ENCODE measurements around the gene ITPRID1.
"Not testable (repeated sequence)": the region's sequence is repeated elsewhere in the genome, so short reads cannot be mapped to it uniquely, and the experiment has no call there.

The ITPRID1 gene

DNA sequence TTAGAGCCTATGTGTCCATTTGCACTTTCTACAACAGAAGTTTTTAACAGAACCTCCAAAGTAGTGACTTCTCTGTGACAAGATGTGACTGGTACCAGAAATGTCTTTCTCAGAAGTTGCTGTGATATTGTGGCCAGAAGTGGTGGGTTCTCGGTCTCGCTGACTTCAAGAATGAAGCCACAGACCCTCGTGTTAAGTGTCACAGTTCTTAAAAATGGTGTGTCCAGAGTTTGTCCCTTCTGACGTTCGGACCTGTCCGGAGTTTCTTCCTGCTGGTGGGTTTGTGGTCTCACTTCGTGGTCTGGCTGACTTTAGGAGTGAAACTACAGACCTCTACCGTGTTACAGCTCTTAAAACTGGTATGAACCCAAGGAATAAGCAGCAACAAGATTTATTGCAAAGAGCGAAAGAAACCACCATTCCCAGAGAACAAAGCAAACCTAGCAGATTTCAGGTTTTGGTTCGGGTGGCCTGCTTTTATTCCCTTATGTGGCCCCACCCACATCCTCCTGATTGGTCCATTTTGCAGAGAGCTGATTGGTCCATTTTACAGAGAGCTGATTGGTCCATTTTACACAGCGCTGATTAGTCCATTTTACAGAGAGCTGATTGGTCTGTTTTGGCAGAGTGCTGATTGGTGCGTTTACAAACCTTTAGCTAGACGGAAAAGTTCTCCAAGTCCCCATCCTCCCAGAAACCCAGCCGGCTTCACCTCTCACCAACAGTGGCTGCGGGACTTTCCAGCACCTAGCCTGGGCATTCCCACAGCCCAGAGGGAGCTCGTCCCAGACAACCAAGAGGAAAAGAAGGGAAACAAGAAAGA is 3.0 kb downstream of the ITPRID1 start:
- DNase-seq (ENCODE audit: low read depth in 1 of 2, low spot score in 1 of 2): no peak

DNA sequence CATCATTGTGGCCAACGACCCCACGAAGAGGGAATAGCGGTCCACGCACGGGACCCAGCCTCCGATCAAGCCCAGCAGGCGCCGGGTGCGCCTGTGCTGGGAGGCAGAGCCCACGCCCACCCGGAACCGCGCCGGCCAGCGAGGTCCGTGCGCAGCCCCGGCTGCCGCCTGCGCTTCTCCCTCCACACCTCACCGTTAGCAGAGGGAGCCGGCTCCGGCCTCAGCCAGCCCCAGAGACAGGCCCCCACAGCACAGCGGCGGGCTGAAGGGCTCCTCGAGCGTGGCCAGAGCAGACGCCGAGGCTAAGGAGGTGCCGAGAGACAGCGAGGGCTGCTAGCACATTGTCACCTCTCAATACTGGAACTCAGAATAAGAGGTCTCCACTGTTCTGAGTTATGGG is 3.6 kb downstream of the ITPRID1 start:
- no peak for DNase-seq (ENCODE audit: low read depth in 1 of 2, low spot score in 1 of 2)

DNA sequence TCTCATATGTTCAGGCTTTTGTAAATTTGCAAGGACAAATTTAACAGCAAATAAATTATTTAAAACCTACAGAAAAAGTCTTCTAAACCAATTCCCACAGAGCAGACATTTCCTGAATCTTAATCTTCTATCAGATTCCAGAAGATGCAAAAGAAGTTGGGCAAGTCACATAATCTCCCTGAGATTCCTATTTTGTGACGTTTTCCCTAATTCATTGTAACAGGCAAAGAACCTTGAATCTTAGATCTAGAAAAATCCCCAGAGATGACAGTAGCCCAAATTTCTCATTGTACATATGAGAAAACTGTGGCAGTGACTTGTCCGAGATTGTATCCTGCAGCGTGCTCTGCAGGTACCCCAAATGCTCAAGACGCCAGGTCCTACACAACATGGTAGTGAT is 4.9 kb downstream of the ITPRID1 start:
- DNase-seq (ENCODE audit: low read depth in 1 of 2, low spot score in 1 of 2): no peak

- DNase-seq (ENCODE audit: low read depth in 1 of 2, low spot score in 1 of 2): no peak
These were observed 7.6 kb downstream of the ITPRID1 start for GRCh38 chr7:31521336-31522010.

DNA sequence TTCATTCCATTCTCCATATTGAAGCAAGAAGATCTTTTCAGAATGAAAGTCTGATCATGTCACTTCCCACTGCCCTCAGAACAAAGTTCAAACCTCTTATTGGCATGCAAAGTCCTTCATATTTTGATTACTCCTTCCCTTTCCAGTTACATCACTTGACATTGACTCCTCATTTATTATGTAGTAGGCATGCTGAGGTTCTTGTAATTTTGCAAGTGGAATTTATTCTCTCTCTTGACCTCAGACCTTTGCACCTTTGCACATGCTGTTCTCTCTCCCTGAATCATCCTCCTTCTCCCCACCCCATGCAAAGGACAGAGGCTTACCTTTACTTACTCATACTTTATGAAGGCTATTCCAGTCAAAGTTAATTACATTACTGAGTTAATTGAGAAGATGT is 13.0 kb downstream of the ITPRID1 start:
- no peak for DNase-seq (ENCODE audit: low read depth in 1 of 2, low spot score in 1 of 2)

- DNase-seq (ENCODE audit: low read depth in 1 of 2, low spot score in 1 of 2): no peak
These were observed 15.2 kb downstream of the ITPRID1 start for GRCh38 chr7:31529103-31529502.

DNA sequence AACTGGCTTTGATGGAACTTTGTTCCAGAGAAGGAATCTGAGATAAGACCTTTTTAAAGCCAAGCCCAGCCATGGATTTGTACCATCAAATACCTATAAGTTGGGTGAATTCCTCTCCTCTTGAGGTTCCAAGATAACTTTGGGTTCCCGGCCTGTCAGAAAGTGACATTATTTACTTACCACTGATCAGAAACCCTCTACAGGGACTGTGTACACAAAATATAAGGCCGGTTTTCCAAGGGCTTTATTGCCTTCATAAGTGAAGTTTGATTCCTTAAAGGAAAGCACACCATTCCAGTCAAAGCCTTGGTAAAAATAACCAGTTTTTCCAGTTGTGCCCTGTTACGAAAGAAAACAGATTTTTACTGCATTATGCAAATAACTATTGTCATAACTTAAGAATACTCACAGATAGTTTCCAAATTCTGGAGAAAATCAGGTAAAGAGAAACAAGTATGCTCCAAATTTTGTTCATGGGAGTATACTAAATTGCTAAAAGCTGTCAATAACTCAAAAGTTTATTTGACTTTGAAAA is 26.8 kb downstream of the ITPRID1 start:
- DNase-seq (ENCODE audit: low read depth in 1 of 2, low spot score in 1 of 2): not testable (repeated sequence)

GRCh38 chr7:31545549-31545948 is 31.7 kb downstream of the ITPRID1 start:
- DNase-seq (ENCODE audit: low read depth in 1 of 2, low spot score in 1 of 2): no peak

DNA sequence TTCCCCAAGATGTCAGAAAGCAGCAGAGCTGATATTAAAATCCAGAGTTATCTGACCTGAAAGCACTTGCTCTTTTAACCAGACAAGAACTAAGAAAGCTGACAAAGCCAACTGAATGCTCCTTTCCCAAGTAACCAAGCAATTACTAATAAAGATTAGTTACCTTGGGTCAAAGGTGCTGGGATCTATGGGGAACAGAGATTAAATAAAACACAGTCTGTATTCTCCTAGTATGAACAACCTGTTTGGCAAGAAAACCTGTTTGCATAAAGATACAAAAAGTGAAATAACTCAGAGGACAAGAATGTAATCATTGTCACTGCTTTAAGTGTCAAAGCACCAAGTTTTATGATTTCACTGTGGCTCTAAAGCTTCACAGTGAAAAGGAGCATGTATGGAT is 35.7 kb downstream of the ITPRID1 start:
- DNase-seq (ENCODE audit: low read depth in 1 of 2, low spot score in 1 of 2): no peak

DNA sequence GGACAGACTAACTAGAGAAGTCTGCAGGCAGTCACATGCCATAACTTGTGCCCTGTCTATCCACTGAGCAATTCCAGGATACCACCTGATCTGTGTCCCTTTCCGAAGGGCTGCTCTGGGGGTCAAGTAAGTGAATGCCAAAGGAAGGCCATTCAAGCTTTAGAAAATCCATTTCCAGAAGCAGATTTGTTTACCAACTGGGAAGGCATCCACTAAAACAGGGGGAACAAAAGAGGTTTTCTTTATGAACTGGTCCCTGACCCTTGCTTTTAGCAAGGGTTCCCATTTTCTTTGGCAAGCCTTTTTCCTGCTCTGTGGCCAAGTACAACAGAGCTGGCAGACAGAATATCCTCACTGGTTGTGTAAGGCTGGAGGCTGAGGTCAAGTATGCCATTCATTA is 36.5 kb downstream of the ITPRID1 start:
- DNase-seq (ENCODE audit: low read depth in 1 of 2, low spot score in 1 of 2): no peak

DNA sequence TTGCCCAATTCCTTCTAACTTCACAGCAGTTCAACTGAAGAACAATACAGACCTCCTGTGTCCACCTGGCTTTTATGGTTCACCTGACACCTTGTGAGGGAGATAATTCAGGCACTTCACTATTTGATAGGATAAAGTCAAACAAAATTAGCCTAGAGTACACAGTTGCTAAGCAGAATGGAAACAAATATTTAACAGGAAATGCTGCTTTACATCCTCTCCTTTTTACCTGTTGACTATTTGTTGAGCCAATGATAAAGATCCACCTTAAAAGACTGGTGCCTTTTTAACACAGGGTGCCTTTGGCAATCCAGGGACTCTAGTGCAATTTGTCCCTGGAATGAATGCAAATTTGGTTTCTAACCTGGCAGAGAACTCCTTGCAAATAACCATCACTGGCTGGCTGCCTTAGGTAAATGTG is 39.8 kb downstream of the ITPRID1 start:
- DNase-seq (ENCODE audit: low read depth in 1 of 2, low spot score in 1 of 2): no peak

DNA sequence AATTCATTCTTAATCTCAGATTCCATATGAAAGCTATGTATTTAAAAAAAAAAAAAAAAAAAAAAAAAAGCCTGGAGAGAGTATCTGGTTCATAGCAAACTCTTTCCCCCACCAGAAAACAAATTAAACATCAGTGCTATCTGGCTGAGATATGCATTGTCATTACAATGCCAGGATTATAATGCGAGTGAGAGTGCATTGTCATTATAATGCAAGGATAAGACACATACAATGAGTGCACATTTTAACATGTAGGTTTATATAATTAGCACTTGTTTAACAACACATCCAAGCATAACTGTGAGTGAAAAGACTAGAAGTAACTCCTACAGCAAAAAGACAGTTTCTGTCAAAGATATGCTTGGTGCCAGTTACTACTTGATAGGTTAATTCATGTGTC is 48.1 kb downstream of the ITPRID1 start:
- no peak for DNase-seq (ENCODE audit: low read depth in 1 of 2, low spot score in 1 of 2)

GRCh38 chr7:31563522-31563921 is 49.6 kb downstream of the ITPRID1 start:
- DNase-seq (ENCODE audit: low read depth in 1 of 2, low spot score in 1 of 2): no peak

GRCh38 chr7:31563951-31564350 is 50.1 kb downstream of the ITPRID1 start:
- no peak for DNase-seq (ENCODE audit: low read depth in 1 of 2, low spot score in 1 of 2)

DNA sequence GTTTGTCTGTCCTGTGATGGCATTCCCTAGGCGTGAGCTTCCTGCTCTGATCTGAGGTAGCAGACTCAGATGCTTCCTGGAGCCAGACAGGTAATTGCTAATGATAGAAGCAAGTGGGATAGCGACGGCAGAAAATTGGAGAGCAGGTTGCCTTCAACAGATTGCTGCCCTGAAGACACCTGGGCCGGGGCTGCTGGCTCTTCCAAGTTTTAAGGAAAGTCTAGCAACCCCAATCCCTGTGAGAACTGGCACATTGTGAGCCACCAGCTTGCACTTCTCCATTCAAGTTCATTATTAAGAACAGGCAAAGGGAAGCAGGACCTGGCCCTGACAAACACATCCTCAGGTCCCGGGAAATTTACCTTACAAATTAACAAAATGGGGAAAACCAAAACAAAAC is 50.8 kb downstream of the ITPRID1 start:
- DNase-seq (ENCODE audit: low read depth in 1 of 2, low spot score in 1 of 2): no peak

DNA sequence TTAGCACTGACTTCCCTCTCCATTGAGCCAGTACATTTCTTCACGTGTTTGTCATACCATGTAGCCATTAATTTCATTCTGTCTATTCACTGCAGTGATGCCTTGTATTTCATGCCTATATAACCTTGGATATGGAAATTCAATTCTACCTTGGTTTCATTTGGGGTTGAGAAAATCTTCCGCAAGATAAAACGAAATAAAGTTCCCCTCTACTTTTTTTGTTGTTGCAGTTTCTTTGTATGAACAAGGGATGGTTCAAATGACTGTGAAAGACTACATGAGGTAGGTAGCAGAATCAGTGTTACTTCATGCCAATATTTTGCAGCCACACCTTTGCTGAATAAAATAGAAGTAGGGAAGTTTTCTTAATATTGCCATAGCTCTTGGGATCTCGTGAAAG is 55.6 kb downstream of the ITPRID1 start:
- DNase-seq (ENCODE audit: low read depth in 1 of 2, low spot score in 1 of 2): no peak

DNA sequence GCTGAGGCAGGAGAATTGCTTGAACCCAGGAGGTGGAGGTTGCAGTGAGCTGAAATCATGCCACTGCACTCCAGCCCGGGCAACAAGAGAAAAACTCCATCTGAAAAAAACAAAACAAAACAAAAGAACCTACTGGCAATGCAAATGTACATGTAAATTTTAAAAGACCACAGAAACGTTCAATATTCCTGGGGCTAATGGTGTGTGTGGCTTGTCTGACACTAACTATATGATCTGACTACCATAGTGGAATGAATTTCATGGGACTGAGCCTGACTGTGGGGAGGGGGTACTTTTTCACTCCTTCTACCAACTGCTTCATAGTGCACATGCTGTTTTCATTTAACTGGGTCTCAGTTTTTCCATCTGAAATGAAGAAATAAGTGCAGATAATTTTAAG is 69.6 kb downstream of the ITPRID1 start:
- DNase-seq (ENCODE audit: low read depth in 1 of 2, low spot score in 1 of 2): no peak

GRCh38 chr7:31583942-31584341 is 70.1 kb downstream of the ITPRID1 start:
- DNase-seq (ENCODE audit: low read depth in 1 of 2, low spot score in 1 of 2): no peak

GRCh38 chr7:31595390-31595789 is 81.5 kb downstream of the ITPRID1 start:
- no peak for DNase-seq (ENCODE audit: low read depth in 1 of 2, low spot score in 1 of 2)

- DNase-seq (ENCODE audit: low read depth in 1 of 2, low spot score in 1 of 2): no peak
These were observed 88.2 kb downstream of the ITPRID1 start for GRCh38 chr7:31602041-31602625.

GRCh38 chr7:31603046-31603445 is 89.2 kb downstream of the ITPRID1 start:
- no peak for DNase-seq (ENCODE audit: low read depth in 1 of 2, low spot score in 1 of 2)

DNA sequence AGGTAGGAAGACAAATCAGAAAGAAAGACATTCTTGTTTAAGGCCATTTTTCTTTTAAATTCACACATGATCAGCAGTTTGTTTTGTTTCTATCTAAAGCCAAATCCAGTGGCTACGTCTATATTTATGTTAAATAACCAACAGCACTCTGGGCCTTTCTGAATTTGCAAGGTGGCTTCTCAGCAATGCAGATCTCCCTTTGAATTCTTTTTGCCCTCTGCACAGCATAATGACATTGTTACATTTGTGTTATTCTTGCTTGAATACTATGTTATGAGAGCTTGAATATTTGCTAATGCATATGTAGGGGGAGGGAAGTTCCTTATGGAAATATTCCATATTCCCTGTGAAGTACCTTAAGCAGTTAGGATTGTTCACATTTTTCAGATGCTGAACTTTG is 99.7 kb downstream of the ITPRID1 start:
- no peak for DNase-seq (ENCODE audit: low read depth in 1 of 2, low spot score in 1 of 2)

All from stimulated activated CD4-positive, alpha-beta T cell treated with anti-CD3 and anti-CD28 coated beads, Interleukin-15, amount 100 ng/mL, for 1 hour (primary cell).